Keratinocyte (primary cell): Measurements from ENCODE around the gene GLG1. TPM values are rescaled to one million over a fixed set of nuclear protein-coding genes. Genes with fewer than 3 reads are reported as not detected.

Source experiments
- DNase-seq: peaks from one replicate; pipeline ENCODE4 v3.0.0-alpha.2; 2011; ENCODE audit warnings: low read depth, missing footprints, low spot score
- FAIRE-seq: peaks from 2 replicates; lab custom pipeline; 2011; peaks lifted over from hg19 to GRCh38; lab: Jason Lieb, UNC
- H2AFZ ChIP-seq: 2 replicates; pipeline ENCODE4 v1.6.0; 2012; ENCODE audit warnings: low read length, control low read depth, inconsistent platforms; ENCODE audit not compliant: control insufficient read depth
- H3K27ac ChIP-seq: 2 replicates; pipeline ENCODE4 v1.5.1; 2011; ENCODE audit warnings: low read length; ENCODE audit not compliant: control insufficient read depth, insufficient read depth
- H3K27me3 ChIP-seq: 3 replicates; pipeline ENCODE4 v1.6.0; 2011; ENCODE audit warnings: low read length; ENCODE audit not compliant: control insufficient read depth, insufficient read depth; ENCODE audit errors: extremely low read depth
- H3K36me3 ChIP-seq, 2 experiments: 2 replicates in 1 of 2; 3 replicates in 1 of 2; pipeline ENCODE4 v1.5.1; 2011; ENCODE audit warnings: low read length in 2 of 2, mild to moderate bottlenecking in 1 of 2; ENCODE audit not compliant: control insufficient read depth in 2 of 2, insufficient read depth in 2 of 2; ENCODE audit errors: extremely low read depth in 1 of 2
- H3K4me1 ChIP-seq: 3 replicates; pipeline ENCODE4 v1.5.1; 2011; ENCODE audit warnings: low read length; ENCODE audit not compliant: control insufficient read depth, insufficient read depth; ENCODE audit errors: extremely low read depth
- H3K4me2 ChIP-seq: 3 replicates; pipeline ENCODE4 v1.6.0; 2011; ENCODE audit warnings: low read depth, low read length; ENCODE audit not compliant: control insufficient read depth, insufficient read depth; ENCODE audit errors: extremely low read depth
- H3K4me3 ChIP-seq, 3 experiments: fragments of 200-600 bp in 1 of 3; sonication (generic) in 1 of 3; 2 replicates in 2 of 3; 3 replicates in 1 of 3; pipeline ENCODE4 v1.5.1; 2011 to 2016; ENCODE audit warnings: low read length in 3 of 3, mild to moderate bottlenecking in 3 of 3, control low read depth in 2 of 3, inconsistent platforms in 1 of 3, low read depth in 1 of 3, mixed read lengths in 1 of 3, mixed run types in 1 of 3, moderate library complexity in 1 of 3; ENCODE audit not compliant: control insufficient read depth in 2 of 3, insufficient read depth in 2 of 3; ENCODE audit errors: extremely low read depth in 1 of 3
- H3K79me2 ChIP-seq: 2 replicates; pipeline ENCODE4 v1.6.0; 2012; ENCODE audit warnings: low read length; ENCODE audit not compliant: control insufficient read depth, insufficient read depth
- H3K9ac ChIP-seq: 3 replicates; pipeline ENCODE4 v1.6.0; 2011; ENCODE audit warnings: low read length; ENCODE audit not compliant: control insufficient read depth, insufficient read depth; ENCODE audit errors: extremely low read depth
- H3K9me1 ChIP-seq: 3 replicates; pipeline ENCODE4 v1.6.0; 2011; ENCODE audit warnings: low read length; ENCODE audit not compliant: control insufficient read depth, insufficient read depth; ENCODE audit errors: extremely low read depth
- H3K9me3 ChIP-seq: 2 replicates; pipeline ENCODE4 v1.5.1; 2012; ENCODE audit warnings: low read depth, low read length; ENCODE audit not compliant: control insufficient read depth
- H4K20me1 ChIP-seq: 3 replicates; pipeline ENCODE4 v1.6.0; 2011; ENCODE audit warnings: low read length; ENCODE audit not compliant: control insufficient read depth, insufficient read depth; ENCODE audit errors: extremely low read depth
- EZH2 ChIP-seq: IDR thresholded peaks from one replicate; pipeline ENCODE4 v1.6.1; 2012; ENCODE audit warnings: inconsistent platforms, mild to moderate bottlenecking, low read length, moderate library complexity
- dilution Hi-C: fragments of 300-500 bp; cut with MboI; formaldehyde crosslinking; loops from one replicate; pipeline ENCODE4 v1.7.0; 2020; ENCODE audit warnings: low sequenced_read_pairs; ENCODE audit not compliant: extremely low pct_ligation_motif_present
- polyA plus RNA-seq, 5 experiments: library from polyadenylated mRNA; depleted of rRNA in 3 of 5; stranded (reverse) in 3 of 5; stranded (forward) in 1 of 5; unstranded in 1 of 5; fragments of >200 nt; gene quantifications; 1 replicate in 1 of 5; 2 replicates in 3 of 5; 3 replicates in 1 of 5; pipeline versions ENCODE4 v1.2.1 to v1.2.3, GENCODE V29; 2011 to 2012; ENCODE audit warnings: missing spikeins in 2 of 5, low read depth in 1 of 5, low replicate concordance in 1 of 5
- TF ChIP-seq, protein P1 (sequence below), 3 experiments: IDR thresholded peaks in 1 of 3; conservative IDR thresholded peaks in 1 of 3; optimal IDR thresholded peaks in 1 of 3; 2 replicates in 2 of 3; 3 replicates in 1 of 3; pipeline versions ENCODE3 to v1.5.1; 2011; ENCODE audit warnings: low read length in 3 of 3, mild to moderate bottlenecking in 3 of 3, moderate library complexity in 2 of 3, control low read depth in 1 of 3, inconsistent platforms in 1 of 3; ENCODE audit not compliant: insufficient read depth in 2 of 3; ENCODE audit errors: extremely low read depth in 1 of 3

The GLG1 gene
- polyA plus RNA-seq, 1 donor (not counting 4 experiments of a cell fraction or from before 2014, with no cell fraction given) = 63.6 TPM

- Histone ChIP-seq H3K27ac (no peak overlapping the region), H3K4me3 (no peak overlapping the region), H3K4me2 (no peak overlapping the region), H3K36me3 (peaks cover 31 to 41% of the 10 kb centered on the region in 2 experiments), H3K27me3 (no peaks in the 10 kb centered on the region), H2AFZ (no peak overlapping the region), H3K9me1 (no peaks in the 10 kb centered on the region), H3K4me1 (no peaks in the 10 kb centered on the region), H3K9ac (no peak overlapping the region), H4K20me1 (no peaks in the 10 kb centered on the region), H3K79me2 (peaks cover 2% of the 10 kb centered on the region), H3K9me3 (no peaks in the 10 kb centered on the region)
- dilution Hi-C loops = no loop called here
- FAIRE-seq (no peak), DNase-seq (no peak)
- TF ChIP-seq EZH2 = no peak
- TF ChIP-seq, protein P1, sequence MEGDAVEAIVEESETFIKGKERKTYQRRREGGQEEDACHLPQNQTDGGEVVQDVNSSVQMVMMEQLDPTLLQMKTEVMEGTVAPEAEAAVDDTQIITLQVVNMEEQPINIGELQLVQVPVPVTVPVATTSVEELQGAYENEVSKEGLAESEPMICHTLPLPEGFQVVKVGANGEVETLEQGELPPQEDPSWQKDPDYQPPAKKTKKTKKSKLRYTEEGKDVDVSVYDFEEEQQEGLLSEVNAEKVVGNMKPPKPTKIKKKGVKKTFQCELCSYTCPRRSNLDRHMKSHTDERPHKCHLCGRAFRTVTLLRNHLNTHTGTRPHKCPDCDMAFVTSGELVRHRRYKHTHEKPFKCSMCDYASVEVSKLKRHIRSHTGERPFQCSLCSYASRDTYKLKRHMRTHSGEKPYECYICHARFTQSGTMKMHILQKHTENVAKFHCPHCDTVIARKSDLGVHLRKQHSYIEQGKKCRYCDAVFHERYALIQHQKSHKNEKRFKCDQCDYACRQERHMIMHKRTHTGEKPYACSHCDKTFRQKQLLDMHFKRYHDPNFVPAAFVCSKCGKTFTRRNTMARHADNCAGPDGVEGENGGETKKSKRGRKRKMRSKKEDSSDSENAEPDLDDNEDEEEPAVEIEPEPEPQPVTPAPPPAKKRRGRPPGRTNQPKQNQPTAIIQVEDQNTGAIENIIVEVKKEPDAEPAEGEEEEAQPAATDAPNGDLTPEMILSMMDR (optimal IDR thresholded peaks at IDR 0.05 in 1 of 3, IDR thresholded peaks at IDR 0.05 in 1 of 3, conservative IDR thresholded peaks at IDR 0.05 in 1 of 3; ENCODE audit: extremely low read depth in 1 of 3, insufficient read depth in 2 of 3, low read length in 3 of 3) = no peak
These were observed 20.7 kb upstream of the GLG1 start for GRCh38 chr16:74627506-74628220.

DNA sequence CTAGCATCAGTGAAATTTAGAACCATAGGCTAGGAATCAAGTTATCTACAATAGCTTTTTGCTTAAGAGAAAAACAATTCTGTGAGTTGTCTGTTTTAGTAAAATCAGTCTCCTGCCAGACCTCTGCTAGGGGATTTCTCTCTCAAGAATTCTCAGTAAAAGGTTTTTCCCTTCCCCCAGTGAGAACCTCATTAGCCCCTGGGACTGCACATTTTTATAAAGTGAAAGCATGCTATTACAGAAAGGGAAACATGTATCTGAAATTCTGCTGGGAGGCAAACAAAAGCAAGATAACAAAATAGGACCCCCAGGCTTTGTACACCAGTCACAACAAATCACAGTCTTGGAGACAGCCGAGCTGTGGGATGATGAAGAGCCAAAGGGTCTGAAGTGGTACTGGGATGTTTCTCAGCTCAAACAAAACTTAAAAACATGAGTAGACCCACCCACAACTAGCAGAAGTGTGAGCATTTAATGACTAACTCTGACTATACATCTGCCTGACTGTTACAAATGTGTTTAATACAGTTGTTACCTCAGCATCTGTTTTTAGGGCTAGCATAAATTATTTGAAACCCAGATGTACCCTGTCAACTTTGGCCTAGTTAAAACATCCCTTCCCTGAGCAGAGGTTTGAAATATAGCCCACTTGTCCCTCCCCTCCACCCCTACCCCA lies 20.0 kb upstream of the GLG1 start:
- no peak for FAIRE-seq
- H2AFZ ChIP-seq = no peak overlapping the region
- peaks cover 30 to 45% of the 10 kb centered on the region in 2 experiments for H3K36me3 ChIP-seq
- no peak overlapping the region for H3K27ac ChIP-seq
- no peaks in the 10 kb centered on the region for H3K9me1 ChIP-seq
- no peaks in the 10 kb centered on the region for H3K9me3 ChIP-seq
- no peak overlapping the region for H3K9ac ChIP-seq
- H3K79me2 ChIP-seq = peaks cover 2% of the 10 kb centered on the region
- H4K20me1 ChIP-seq = no peaks in the 10 kb centered on the region
- dilution Hi-C loops = no loop called here
- TF ChIP-seq, protein P1 (optimal IDR thresholded peaks at IDR 0.05 in 1 of 3, IDR thresholded peaks at IDR 0.05 in 1 of 3, conservative IDR thresholded peaks at IDR 0.05 in 1 of 3; ENCODE audit: extremely low read depth in 1 of 3, insufficient read depth in 2 of 3, low read length in 3 of 3) = no peak
- no peak for TF ChIP-seq EZH2
- no peak overlapping the region for H3K4me3 ChIP-seq
- no peak overlapping the region for H3K4me2 ChIP-seq
- H3K27me3 ChIP-seq = no peaks in the 10 kb centered on the region
- no peak for DNase-seq
- H3K4me1 ChIP-seq = no peaks in the 10 kb centered on the region
